GM23338 (cell line): Measurements from ENCODE around the gene SPATA13. TPM values are rescaled to one million over a fixed set of nuclear protein-coding genes. Genes with fewer than 3 reads are reported as not detected.

ENCODE experiments used
- ATAC-seq: fragments of 200-7000 bp; cut with Tn5 transposase; 3 replicates; pipeline ENCODE4 v1.9.1; 2020
- DNase-seq: peaks from one replicate; pipeline ENCODE4 v3.0.0-alpha.2; 2015; ENCODE audit warnings: low spot score
- H2AFZ ChIP-seq: fragments of 200-600 bp; sonication (generic); 2 replicates; pipeline ENCODE4 v1.8.0; 2016; ENCODE audit warnings: antibody characterized with exemption, mild to moderate bottlenecking, moderate library complexity
- H3F3A ChIP-seq: fragments of 200-600 bp; sonication (generic); replicated peaks from 2 replicates; pipeline ENCODE4 v1.8.0; 2017; ENCODE audit warnings: antibody characterized with exemption, mixed run types, low read depth
- H3K27ac ChIP-seq: fragments of 200-600 bp; sonication (generic); 2 replicates; pipeline ENCODE4 v1.6.1; 2016; ENCODE audit warnings: low read depth
- H3K27me3 ChIP-seq: fragments of 200-600 bp; sonication (generic); 2 replicates; pipeline ENCODE4 v1.8.0; 2016; ENCODE audit warnings: mild to moderate bottlenecking, mixed run types, moderate library complexity; ENCODE audit not compliant: insufficient read depth
- H3K36me3 ChIP-seq: fragments of 200-600 bp; sonication (generic); 2 replicates; pipeline ENCODE4 v1.8.0; 2016; ENCODE audit warnings: mild to moderate bottlenecking; ENCODE audit not compliant: insufficient read depth
- H3K4me1 ChIP-seq: fragments of 200-600 bp; sonication (generic); 2 replicates; pipeline ENCODE4 v1.8.0; 2016; ENCODE audit warnings: mild to moderate bottlenecking, moderate library complexity; ENCODE audit not compliant: insufficient read depth
- H3K4me2 ChIP-seq: fragments of 200-600 bp; sonication (generic); 2 replicates; pipeline ENCODE4 v1.7.1; 2017; ENCODE audit warnings: mixed run types
- H3K4me3 ChIP-seq: fragments of 200-600 bp; sonication (generic); 2 replicates; pipeline ENCODE4 v1.6.1; 2016; ENCODE audit warnings: mixed run types
- H3K79me2 ChIP-seq: fragments of 200-600 bp; sonication (generic); replicated peaks from 2 replicates; pipeline ENCODE4 v1.8.0; 2017; ENCODE audit warnings: mild to moderate bottlenecking; ENCODE audit not compliant: insufficient read depth
- H3K9me2 ChIP-seq: fragments of 200-600 bp; sonication (generic); 2 replicates; pipeline ENCODE4 v1.8.0; 2017; ENCODE audit not compliant: insufficient read depth
- H4K20me1 ChIP-seq: fragments of 200-600 bp; sonication (generic); replicated peaks from 2 replicates; pipeline ENCODE4 v1.8.0; 2017; ENCODE audit warnings: mild to moderate bottlenecking; ENCODE audit not compliant: insufficient read depth
- H3K27ac Mint-ChIP-seq: 2 replicates; pipeline ENCODE4 v1.8.0; 2020; ENCODE audit warnings: inconsistent platforms, mild to moderate bottlenecking, moderate library complexity, mixed read lengths
- H3K27me3 Mint-ChIP-seq: 3 replicates; pipeline ENCODE4 v1.8.0; 2022; ENCODE audit warnings: low read depth, mild to moderate bottlenecking, moderate library complexity, mixed read lengths, inconsistent platforms; ENCODE audit not compliant: insufficient read depth, poor library complexity
- H3K36me3 Mint-ChIP-seq: 3 replicates; pipeline ENCODE4 v1.8.0; 2021; ENCODE audit warnings: low read depth, mild to moderate bottlenecking, inconsistent platforms, moderate library complexity, mixed read lengths
- H3K4me1 Mint-ChIP-seq: 3 replicates; pipeline ENCODE4 v1.8.0; 2020; ENCODE audit warnings: mild to moderate bottlenecking, inconsistent platforms, mixed read lengths
- H3K4me3 Mint-ChIP-seq: 3 replicates; pipeline ENCODE4 v1.8.0; 2021; ENCODE audit warnings: moderate library complexity, mild to moderate bottlenecking, inconsistent platforms, mixed read lengths
- H3K9me3 Mint-ChIP-seq: 3 replicates; pipeline ENCODE4 v1.8.0; 2020; ENCODE audit warnings: moderate library complexity, mild to moderate bottlenecking, inconsistent platforms, mixed read lengths
- polyA plus RNA-seq: library from polyadenylated mRNA; unstranded; fragments of >200 nt; fragmentation: Nextera tagmentation; extraction: Ambion mirVana; gene quantifications from 2 replicates; pipeline ENCODE4 v1.2.1, GENCODE V29; 2016
- total RNA-seq: library from RNA; depleted of rRNA; stranded (reverse); fragments of >200 nt; shearing (Covaris generic); gene quantifications from 2 replicates; pipeline ENCODE4 v1.2.3, GENCODE V29; 2014
- TF ChIP-seq, protein P1 (sequence below): IDR thresholded peaks from 2 replicates; pipeline ENCODE4 v1.6.1; 2016; ENCODE audit warnings: antibody characterized with exemption
- TF ChIP-seq, protein P2 (sequence below): IDR thresholded peaks from one replicate; pipeline ENCODE4 v1.6.1; 2018; ENCODE audit warnings: antibody characterized with exemption; ENCODE audit not compliant: unreplicated experiment
- TF ChIP-seq, protein P3 (sequence below), 2 experiments: fragments of 200-600 bp in 1 of 2; sonication (generic) in 1 of 2; conservative IDR thresholded peaks; 2 replicates each; pipeline versions ENCODE4 v1.5.1 to v1.6.1; 2016 to 2017; ENCODE audit warnings: antibody characterized with exemption in 2 of 2, low read depth in 2 of 2, mild to moderate bottlenecking in 2 of 2, moderate library complexity in 1 of 2

Gene SPATA13
- total and polyA plus RNA-seq, 2 experiments from 2014 or later = 11.9 to 45.7 TPM

DNA sequence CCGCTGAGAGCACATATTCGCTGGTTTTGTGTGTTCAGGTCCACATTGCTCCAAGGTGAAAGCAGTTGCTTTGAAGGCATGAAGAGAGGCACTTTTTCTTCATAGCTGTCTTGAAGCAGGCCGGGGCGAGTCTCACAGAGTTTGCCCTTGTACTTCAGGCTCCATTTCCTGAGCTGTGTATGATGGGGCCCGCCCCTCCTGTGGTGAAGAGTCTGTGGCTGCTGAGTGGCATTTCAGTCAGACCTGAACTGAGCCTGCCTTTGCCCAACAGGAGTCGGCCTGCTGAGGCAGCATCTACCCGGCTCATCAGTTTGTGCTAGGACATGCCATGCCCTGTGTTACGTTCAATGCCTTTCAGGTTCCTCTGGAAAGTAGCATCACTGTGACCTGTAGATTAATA lies 104.5 kb downstream of the SPATA13 start:
- Histone ChIP-seq H3K4me1 (no peaks in the 10 kb centered on the region), H3K27ac (no peak overlapping the region), H4K20me1 (peaks cover 9% of the 10 kb centered on the region; the same call in 1 of the 2 replicates), H2AFZ (no peak overlapping the region), H3F3A (no peaks in the 10 kb centered on the region), H3K79me2 (peaks cover 19% of the 10 kb centered on the region), H3K9me2 (no peaks in the 10 kb centered on the region), H3K4me3 (no peak overlapping the region), H3K4me2 (no peak overlapping the region), H3K27me3 (no peaks in the 10 kb centered on the region), H3K36me3 (no peaks in the 10 kb centered on the region)
- Mint-ChIP-seq H3K4me1 (peaks cover 4% of the 10 kb centered on the region; the same call in 2 of the 3 replicates), H3K36me3 (no peaks in the 10 kb centered on the region), H3K27me3 (peaks cover 5% of the 10 kb centered on the region), H3K9me3 (no peaks in the 10 kb centered on the region), H3K27ac (no peak overlapping the region; the same call in 1 of the 2 replicates), H3K4me3 (no peak overlapping the region)
- DNase-seq (no peak), ATAC-seq (no peak)
- TF ChIP-seq, protein P1, sequence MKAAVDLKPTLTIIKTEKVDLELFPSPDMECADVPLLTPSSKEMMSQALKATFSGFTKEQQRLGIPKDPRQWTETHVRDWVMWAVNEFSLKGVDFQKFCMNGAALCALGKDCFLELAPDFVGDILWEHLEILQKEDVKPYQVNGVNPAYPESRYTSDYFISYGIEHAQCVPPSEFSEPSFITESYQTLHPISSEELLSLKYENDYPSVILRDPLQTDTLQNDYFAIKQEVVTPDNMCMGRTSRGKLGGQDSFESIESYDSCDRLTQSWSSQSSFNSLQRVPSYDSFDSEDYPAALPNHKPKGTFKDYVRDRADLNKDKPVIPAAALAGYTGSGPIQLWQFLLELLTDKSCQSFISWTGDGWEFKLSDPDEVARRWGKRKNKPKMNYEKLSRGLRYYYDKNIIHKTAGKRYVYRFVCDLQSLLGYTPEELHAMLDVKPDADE = no peak
- TF ChIP-seq, protein P2, sequence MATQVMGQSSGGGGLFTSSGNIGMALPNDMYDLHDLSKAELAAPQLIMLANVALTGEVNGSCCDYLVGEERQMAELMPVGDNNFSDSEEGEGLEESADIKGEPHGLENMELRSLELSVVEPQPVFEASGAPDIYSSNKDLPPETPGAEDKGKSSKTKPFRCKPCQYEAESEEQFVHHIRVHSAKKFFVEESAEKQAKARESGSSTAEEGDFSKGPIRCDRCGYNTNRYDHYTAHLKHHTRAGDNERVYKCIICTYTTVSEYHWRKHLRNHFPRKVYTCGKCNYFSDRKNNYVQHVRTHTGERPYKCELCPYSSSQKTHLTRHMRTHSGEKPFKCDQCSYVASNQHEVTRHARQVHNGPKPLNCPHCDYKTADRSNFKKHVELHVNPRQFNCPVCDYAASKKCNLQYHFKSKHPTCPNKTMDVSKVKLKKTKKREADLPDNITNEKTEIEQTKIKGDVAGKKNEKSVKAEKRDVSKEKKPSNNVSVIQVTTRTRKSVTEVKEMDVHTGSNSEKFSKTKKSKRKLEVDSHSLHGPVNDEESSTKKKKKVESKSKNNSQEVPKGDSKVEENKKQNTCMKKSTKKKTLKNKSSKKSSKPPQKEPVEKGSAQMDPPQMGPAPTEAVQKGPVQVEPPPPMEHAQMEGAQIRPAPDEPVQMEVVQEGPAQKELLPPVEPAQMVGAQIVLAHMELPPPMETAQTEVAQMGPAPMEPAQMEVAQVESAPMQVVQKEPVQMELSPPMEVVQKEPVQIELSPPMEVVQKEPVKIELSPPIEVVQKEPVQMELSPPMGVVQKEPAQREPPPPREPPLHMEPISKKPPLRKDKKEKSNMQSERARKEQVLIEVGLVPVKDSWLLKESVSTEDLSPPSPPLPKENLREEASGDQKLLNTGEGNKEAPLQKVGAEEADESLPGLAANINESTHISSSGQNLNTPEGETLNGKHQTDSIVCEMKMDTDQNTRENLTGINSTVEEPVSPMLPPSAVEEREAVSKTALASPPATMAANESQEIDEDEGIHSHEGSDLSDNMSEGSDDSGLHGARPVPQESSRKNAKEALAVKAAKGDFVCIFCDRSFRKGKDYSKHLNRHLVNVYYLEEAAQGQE = no peak

DNA sequence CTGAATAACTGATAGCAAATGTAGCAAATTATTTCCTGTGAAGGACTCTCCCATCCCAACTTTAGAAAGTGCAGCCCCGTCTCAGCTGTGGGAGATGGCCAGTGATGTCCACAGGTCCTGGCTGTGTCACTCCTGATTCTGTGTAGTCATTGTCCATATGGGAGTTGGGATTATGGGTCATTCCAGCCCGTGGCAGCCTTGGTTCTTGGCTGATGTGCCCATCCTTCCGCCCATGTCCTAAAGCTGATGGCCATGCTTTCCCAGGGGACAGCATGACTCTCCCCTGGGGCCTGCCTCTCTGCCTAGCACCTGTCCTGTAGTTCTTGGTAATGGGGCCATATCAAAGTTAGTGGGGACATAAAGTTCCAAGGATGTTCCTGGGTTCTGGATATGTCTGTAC lies 104.9 kb downstream of the SPATA13 start:
- 0 out of 2 replicates have a peak, but pooled peaks cover 3% of the 10 kb centered on the region for H3K4me1 ChIP-seq
- no peaks in the 10 kb centered on the region for H3F3A ChIP-seq
- peaks cover 19% of the 10 kb centered on the region for H3K79me2 ChIP-seq
- H3K4me3 ChIP-seq = no peak overlapping the region
- Mint-ChIP-seq H3K9me3 (no peaks in the 10 kb centered on the region), H3K4me3 (no peak overlapping the region), H3K36me3 (no peaks in the 10 kb centered on the region), H3K4me1 (peaks cover 5% of the 10 kb centered on the region; the same call in 2 of the 3 replicates), H3K27ac (no peak overlapping the region; the same call in none of the 2 replicates), H3K27me3 (peaks cover 6% of the 10 kb centered on the region)
- no peak for DNase-seq
- H4K20me1 ChIP-seq = peaks cover 7% of the 10 kb centered on the region; the same call in 1 of the 2 replicates
- no peaks in the 10 kb centered on the region for H3K27me3 ChIP-seq
- TF ChIP-seq, protein P3, sequence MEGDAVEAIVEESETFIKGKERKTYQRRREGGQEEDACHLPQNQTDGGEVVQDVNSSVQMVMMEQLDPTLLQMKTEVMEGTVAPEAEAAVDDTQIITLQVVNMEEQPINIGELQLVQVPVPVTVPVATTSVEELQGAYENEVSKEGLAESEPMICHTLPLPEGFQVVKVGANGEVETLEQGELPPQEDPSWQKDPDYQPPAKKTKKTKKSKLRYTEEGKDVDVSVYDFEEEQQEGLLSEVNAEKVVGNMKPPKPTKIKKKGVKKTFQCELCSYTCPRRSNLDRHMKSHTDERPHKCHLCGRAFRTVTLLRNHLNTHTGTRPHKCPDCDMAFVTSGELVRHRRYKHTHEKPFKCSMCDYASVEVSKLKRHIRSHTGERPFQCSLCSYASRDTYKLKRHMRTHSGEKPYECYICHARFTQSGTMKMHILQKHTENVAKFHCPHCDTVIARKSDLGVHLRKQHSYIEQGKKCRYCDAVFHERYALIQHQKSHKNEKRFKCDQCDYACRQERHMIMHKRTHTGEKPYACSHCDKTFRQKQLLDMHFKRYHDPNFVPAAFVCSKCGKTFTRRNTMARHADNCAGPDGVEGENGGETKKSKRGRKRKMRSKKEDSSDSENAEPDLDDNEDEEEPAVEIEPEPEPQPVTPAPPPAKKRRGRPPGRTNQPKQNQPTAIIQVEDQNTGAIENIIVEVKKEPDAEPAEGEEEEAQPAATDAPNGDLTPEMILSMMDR (conservative IDR thresholded peaks at IDR 0.05; ENCODE audit: low read depth in 2 of 2) = no peak
- no peaks in the 10 kb centered on the region for H3K9me2 ChIP-seq
- H3K4me2 ChIP-seq = no peak overlapping the region
- no peak overlapping the region for H2AFZ ChIP-seq
- H3K36me3 ChIP-seq = no peaks in the 10 kb centered on the region
- H3K27ac ChIP-seq = no peak overlapping the region
- ATAC-seq = no peak
